Esophagus squamous epithelium (tissue), 4 donors: ENCODE data around the gene PROS1.

Source experiments
- POLR2A ChIP-seq, 4 donors: fragments of 450-650 bp; IDR thresholded peaks; one replicate each; pipeline ENCODE4 v1.6.1; 2017; ENCODE audit warnings: antibody characterized with exemption in 4 of 4, mild to moderate bottlenecking in 4 of 4, moderate library complexity in 3 of 4
- TF ChIP-seq, protein P1 (sequence below), 6 experiments: fragments of 450-650 bp in 4 of 6; fragments of 200-600 bp in 2 of 6; sonication (generic) in 2 of 6; IDR thresholded peaks; one replicate each; pipeline ENCODE4 v1.5.1; 2016 to 2019; ENCODE audit warnings: antibody characterized with exemption in 6 of 6, mild to moderate bottlenecking in 4 of 6, moderate library complexity in 4 of 6

DNA sequence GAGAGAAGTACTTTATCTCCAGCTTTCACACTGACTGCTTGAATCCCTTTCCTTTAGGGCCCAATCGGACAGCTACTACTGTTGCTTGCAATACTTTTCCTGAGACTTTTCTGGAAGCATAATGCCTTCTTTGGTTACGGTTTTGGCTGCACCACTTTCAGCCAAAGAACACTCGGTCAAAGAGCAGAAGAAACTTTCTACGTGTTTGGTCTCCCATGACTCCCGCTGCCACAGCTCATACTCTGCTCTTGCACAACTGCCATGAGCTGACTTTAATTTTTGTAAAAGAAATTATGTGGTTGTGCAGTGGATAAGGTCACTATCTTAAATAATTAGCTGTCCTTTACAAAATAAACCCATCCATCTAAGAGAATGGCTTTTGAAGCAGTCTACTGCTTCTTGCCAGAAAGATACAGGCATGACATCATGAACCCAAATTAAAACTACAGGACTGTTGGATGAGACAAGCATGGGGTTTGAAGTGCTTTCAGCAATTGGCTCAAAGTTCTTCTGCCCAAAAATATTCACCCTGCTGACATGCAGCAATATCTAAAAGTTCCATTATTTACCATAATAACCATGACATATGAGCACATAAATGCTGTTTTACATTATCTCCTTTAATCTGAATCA is 42.0 kb downstream of the PROS1 start:
- TF ChIP-seq, protein P1, sequence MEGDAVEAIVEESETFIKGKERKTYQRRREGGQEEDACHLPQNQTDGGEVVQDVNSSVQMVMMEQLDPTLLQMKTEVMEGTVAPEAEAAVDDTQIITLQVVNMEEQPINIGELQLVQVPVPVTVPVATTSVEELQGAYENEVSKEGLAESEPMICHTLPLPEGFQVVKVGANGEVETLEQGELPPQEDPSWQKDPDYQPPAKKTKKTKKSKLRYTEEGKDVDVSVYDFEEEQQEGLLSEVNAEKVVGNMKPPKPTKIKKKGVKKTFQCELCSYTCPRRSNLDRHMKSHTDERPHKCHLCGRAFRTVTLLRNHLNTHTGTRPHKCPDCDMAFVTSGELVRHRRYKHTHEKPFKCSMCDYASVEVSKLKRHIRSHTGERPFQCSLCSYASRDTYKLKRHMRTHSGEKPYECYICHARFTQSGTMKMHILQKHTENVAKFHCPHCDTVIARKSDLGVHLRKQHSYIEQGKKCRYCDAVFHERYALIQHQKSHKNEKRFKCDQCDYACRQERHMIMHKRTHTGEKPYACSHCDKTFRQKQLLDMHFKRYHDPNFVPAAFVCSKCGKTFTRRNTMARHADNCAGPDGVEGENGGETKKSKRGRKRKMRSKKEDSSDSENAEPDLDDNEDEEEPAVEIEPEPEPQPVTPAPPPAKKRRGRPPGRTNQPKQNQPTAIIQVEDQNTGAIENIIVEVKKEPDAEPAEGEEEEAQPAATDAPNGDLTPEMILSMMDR (IDR thresholded peaks at IDR 0.05): no peak
- TF ChIP-seq POLR2A (IDR thresholded peaks at IDR 0.05): no peak
